ENCODE results near the gene SPINK4. TPM values are rescaled to one million over a fixed set of nuclear protein-coding genes. Genes with fewer than 3 reads are reported as not detected.

SPINK4 gene
- total RNA-seq, 2 experiments from 2014 or later, result not detected

- H3K9me3 Mint-ChIP-seq, result no peaks in the 10 kb centered on the region
- ChIA-PET CTCF (interaction anchor here (1.0 kb wide), 1 partner anchor 8 kb away, joined by 3 read pairs; no protein-coding TSS in a partner anchor), POLR2A (interaction anchor here (0.8 to 2.0 kb wide), 5 partner anchors 9 to 207 kb away, joined by 3 to 5 read pairs (median 4); no protein-coding TSS in a partner anchor)
- H3K27me3 Mint-ChIP-seq, result no peaks in the 10 kb centered on the region
- TF ChIP-seq CTCF (IDR thresholded peaks at IDR 0.05), result no peak
- no peaks in the 10 kb centered on the region for H3K36me3 Mint-ChIP-seq (ENCODE audit: low read depth)
- intact Hi-C loops (cut with micrococcal nuclease), result no loop called here
- H3K27ac Mint-ChIP-seq, result no peak overlapping the region
- DNase-seq (no peak), ATAC-seq (no peak)
- no peak overlapping the region for H3K4me3 Mint-ChIP-seq
- H3K4me1 Mint-ChIP-seq (ENCODE audit: low read depth), result no peaks in the 10 kb centered on the region
These were observed 7.2 kb upstream of the SPINK4 start for GRCh38 chr9:33232815-33233214.

GRCh38 chr9:33233626-33234342, 6.2 kb upstream of the SPINK4 start:
- no peaks in the 10 kb centered on the region for H3K27me3 Mint-ChIP-seq
- H3K4me1 Mint-ChIP-seq (ENCODE audit: low read depth), result no peaks in the 10 kb centered on the region
- ATAC-seq (no peak), DNase-seq (peak; percentile 20)
- H3K9me3 Mint-ChIP-seq, result no peaks in the 10 kb centered on the region
- TF ChIP-seq CTCF (IDR thresholded peaks at IDR 0.05), result no peak
- no peak overlapping the region for H3K27ac Mint-ChIP-seq
- CTCF ChIA-PET, result interaction anchor here (0.6 to 2.1 kb wide), 4 partner anchors 8 to 94 kb away, joined by 3 to 10 read pairs (median 3); no protein-coding TSS in a partner anchor
- POLR2A ChIA-PET, result interaction anchor here (1.1 to 2.0 kb wide), 6 partner anchors 8 to 208 kb away, joined by 3 to 5 read pairs (median 4); no protein-coding TSS in a partner anchor
- intact Hi-C loops (cut with micrococcal nuclease), result no loop called here
- H3K36me3 Mint-ChIP-seq (ENCODE audit: low read depth), result no peaks in the 10 kb centered on the region
- no peak overlapping the region for H3K4me3 Mint-ChIP-seq

GRCh38 chr9:33234511-33235467, 5.2 kb upstream of the SPINK4 start:
- ChIA-PET CTCF (interaction anchor here (0.6 to 2.1 kb wide), 2 partner anchors 9 to 95 kb away, joined by 3 to 10 read pairs; no protein-coding TSS in a partner anchor), POLR2A (interaction anchor here (1.2 to 1.5 kb wide), 3 partner anchors 12 to 27 kb away, joined by 3 to 5 read pairs (median 3); no protein-coding TSS in a partner anchor)
- intact Hi-C loops (cut with micrococcal nuclease), result no loop called here
- H3K4me1 Mint-ChIP-seq (ENCODE audit: low read depth), result no peaks in the 10 kb centered on the region
- no peak overlapping the region for H3K4me3 Mint-ChIP-seq
- ATAC-seq, result no peak
- no peak overlapping the region for H3K27ac Mint-ChIP-seq
- no peaks in the 10 kb centered on the region for H3K9me3 Mint-ChIP-seq
- H3K27me3 Mint-ChIP-seq, result no peaks in the 10 kb centered on the region
- TF ChIP-seq CTCF (IDR thresholded peaks at IDR 0.05), result no peak
- DNase-seq, result no peak
- no peaks in the 10 kb centered on the region for H3K36me3 Mint-ChIP-seq (ENCODE audit: low read depth)

- Mint-ChIP-seq H3K27me3 (no peaks in the 10 kb centered on the region), H3K27ac (no peak overlapping the region), H3K9me3 (no peaks in the 10 kb centered on the region), H3K4me1 (ENCODE audit: low read depth) (no peaks in the 10 kb centered on the region), H3K36me3 (ENCODE audit: low read depth) (no peaks in the 10 kb centered on the region), H3K4me3 (no peak overlapping the region)
- POLR2A ChIA-PET, result interaction anchor here (1.0 kb wide), 1 partner anchor 34 kb away, joined by 3 read pairs; no protein-coding TSS in a partner anchor
- intact Hi-C loops (cut with micrococcal nuclease), result no loop called here
- TF ChIP-seq CTCF (IDR thresholded peaks at IDR 0.05), result no peak
- CTCF ChIA-PET, result interaction anchor here (1.1 kb wide), 1 partner anchor 10 kb away, joined by 4 read pairs; no protein-coding TSS in a partner anchor
- ATAC-seq, result no peak
- DNase-seq, result no peak
These were observed 3.4 kb upstream of the SPINK4 start for GRCh38 chr9:33236571-33236970.
